GM12892 (cell line): ENCODE data around the gene ABCC6.

ENCODE experiments used
- POLR2A ChIP-seq: IDR thresholded peaks from 2 replicates; pipeline ENCODE4 v1.6.1; 2011; ENCODE audit warnings: low read depth, low read length, control low read depth
- POLR2AphosphoS5 ChIP-seq: IDR thresholded peaks from 2 replicates; pipeline ENCODE4 v1.6.1; 2011; ENCODE audit warnings: low read depth, low read length, control low read depth
- TAF1 ChIP-seq: IDR thresholded peaks from 2 replicates; pipeline ENCODE4 v1.6.1; 2011; ENCODE audit warnings: low read depth, mild to moderate bottlenecking, control low read depth, low read length, borderline replicate concordance

DNA sequence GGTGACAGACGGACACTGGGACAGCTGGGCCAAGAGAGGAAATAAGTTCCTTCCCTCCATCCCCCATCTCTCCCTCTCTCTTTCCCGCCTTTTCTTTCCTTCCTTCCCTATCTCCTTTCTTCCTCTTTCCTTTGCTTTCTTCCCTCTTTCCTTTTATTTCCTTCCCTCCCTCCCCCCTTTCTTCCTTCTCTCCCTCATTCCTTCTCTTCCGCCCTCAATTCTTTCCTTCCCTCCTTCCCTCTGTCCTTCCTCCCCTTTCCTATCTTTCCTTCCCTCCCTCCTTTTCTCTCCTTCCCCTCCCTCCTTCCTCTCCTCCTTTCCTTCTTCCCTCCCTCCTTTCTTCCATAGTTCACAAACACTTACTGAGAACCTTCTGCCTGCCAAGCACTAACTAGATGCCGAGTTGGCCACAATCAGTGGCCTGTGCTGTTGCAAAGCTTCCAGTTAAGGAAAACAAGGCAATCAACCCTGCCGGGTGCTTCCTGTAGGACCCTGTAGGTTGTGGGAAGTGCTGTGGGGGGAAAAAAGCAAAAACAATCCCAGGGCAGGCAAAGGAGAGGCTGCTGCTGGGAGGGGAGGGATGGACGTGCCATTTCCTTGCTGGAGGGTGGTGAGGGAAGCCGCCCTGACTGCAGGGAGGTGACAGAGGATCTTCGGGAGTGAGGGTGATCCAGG is 31.7 kb downstream of the ABCC6 start:
- TF ChIP-seq POLR2A (no peak), POLR2AphosphoS5 (no peak), TAF1 (no peak)
